ENCODE measurements around the gene GNG4. TPM values are rescaled to one million over a fixed set of nuclear protein-coding genes. Genes with fewer than 3 reads are reported as not detected.

Gene GNG4
- total and polyA plus RNA-seq, 2 donors (not counting 3 experiments of a cell fraction or from before 2014, with no cell fraction given) = 0.10 TPM; not detected in 1

DNA sequence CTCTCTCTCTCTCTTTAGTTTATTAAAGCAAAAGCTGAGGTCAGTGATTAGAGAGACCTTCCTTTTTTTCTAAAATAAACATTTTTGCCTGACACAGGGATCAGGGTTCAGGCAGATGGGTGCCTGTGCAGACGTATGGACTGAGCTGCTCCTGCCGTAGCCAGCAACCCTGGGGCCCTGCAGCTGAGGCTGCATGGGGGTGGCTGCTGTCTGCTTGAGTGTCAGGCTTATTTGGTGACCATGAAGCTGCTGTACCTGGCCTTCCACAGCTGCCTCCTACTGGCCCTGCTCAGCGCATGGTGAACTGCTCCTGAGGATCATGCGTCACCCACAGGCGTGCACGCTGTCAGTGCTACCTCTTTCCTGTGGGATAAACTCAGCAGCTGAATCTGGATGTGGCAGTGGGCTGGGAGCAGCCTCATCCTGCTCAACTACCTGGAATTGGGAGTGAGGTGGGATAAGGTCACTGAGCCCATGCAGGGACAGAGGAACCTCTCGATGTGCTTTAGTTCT, 35.1 kb downstream of the GNG4 start:
- POLR2A ChIA-PET = no interaction called here

DNA sequence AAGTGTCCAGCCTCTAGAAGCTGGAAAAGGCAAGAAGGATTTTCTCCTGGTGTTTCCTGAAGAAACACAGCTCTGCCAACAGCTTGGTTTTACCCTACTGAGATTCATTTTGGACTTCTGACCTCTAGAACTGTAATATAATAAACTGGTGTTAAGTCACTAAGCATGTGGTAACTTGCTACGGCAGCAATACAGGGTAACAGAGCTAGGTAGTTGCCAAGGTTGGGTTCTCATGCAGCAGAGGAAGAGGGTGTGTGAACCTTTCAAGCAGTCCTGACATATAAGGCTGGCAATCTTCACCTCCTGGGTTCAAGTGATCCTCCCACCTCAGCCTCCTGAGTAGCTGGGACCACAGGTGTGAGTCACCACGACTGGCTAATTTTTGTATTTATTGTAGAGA, 36.0 kb downstream of the GNG4 start:
- H3K9me3 ChIP-seq (replicated peaks; ENCODE audit: control insufficient read depth, insufficient read depth, low read length) = no peaks in the 10 kb centered on the region
- H3K27me3 ChIP-seq (ENCODE audit: control insufficient read depth in 2 of 2, insufficient read depth in 2 of 2, low read length in 2 of 2) = peaks cover 0 to 2% of the 10 kb centered on the region in 2 experiments
- ChIA-PET POLR2A (no interaction called here), CTCF (interaction anchor here (1.1 to 4.4 kb wide), 2 partner anchors 13 to 15 kb away, joined by 5 to 24 read pairs; no protein-coding TSS in a partner anchor)
- DNase-seq (ENCODE audit: low read depth, low spot score) = no peak
- TF ChIP-seq JUN (IDR thresholded peaks at IDR 0.05; ENCODE audit: borderline replicate concordance, insufficient read depth, insufficient read length, low read depth) (no peak), FOS (IDR thresholded peaks at IDR 0.05; ENCODE audit: borderline replicate concordance, insufficient read depth, low read length) (no peak), MYC (IDR thresholded peaks at IDR 0.05; ENCODE audit: low read depth, low read length) (no peak), EZH2 (IDR thresholded peaks at IDR 0.05; ENCODE audit: borderline replicate concordance, low read depth, low read length, severe bottlenecking) (no peak), POLR2AphosphoS5 (IDR thresholded peaks at IDR 0.05; ENCODE audit: insufficient read depth, low read depth, low read length) (no peak), POLR2A (IDR thresholded peaks at IDR 0.05; ENCODE audit: low read depth, low read length) (no peak), GATA2 (IDR thresholded peaks at IDR 0.05; ENCODE audit: insufficient read depth, insufficient read length, low read depth, low read length) (no peak)
- TF ChIP-seq, protein P1, sequence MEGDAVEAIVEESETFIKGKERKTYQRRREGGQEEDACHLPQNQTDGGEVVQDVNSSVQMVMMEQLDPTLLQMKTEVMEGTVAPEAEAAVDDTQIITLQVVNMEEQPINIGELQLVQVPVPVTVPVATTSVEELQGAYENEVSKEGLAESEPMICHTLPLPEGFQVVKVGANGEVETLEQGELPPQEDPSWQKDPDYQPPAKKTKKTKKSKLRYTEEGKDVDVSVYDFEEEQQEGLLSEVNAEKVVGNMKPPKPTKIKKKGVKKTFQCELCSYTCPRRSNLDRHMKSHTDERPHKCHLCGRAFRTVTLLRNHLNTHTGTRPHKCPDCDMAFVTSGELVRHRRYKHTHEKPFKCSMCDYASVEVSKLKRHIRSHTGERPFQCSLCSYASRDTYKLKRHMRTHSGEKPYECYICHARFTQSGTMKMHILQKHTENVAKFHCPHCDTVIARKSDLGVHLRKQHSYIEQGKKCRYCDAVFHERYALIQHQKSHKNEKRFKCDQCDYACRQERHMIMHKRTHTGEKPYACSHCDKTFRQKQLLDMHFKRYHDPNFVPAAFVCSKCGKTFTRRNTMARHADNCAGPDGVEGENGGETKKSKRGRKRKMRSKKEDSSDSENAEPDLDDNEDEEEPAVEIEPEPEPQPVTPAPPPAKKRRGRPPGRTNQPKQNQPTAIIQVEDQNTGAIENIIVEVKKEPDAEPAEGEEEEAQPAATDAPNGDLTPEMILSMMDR (IDR thresholded peaks at IDR 0.05; ENCODE audit: extremely low read depth in 1 of 2, insufficient read depth in 1 of 2, low read depth in 1 of 2, low read length in 2 of 2) = no peak
- TF ChIP-seq, protein P2, sequence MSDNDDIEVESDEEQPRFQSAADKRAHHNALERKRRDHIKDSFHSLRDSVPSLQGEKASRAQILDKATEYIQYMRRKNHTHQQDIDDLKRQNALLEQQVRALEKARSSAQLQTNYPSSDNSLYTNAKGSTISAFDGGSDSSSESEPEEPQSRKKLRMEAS (IDR thresholded peaks at IDR 0.05; ENCODE audit: insufficient read depth, insufficient read length) = no peak
- no peak for FAIRE-seq
- no peak overlapping the region for H3K4me2 ChIP-seq (ENCODE audit: insufficient read depth, low read length)
- no peaks in the 10 kb centered on the region for H3K36me3 ChIP-seq (ENCODE audit: control insufficient read depth in 2 of 2, extremely low read depth in 1 of 2, insufficient read depth in 2 of 2, low read length in 2 of 2)
- H3K9ac ChIP-seq (replicated peaks; ENCODE audit: extremely low read depth, insufficient read depth, low read length) = no peak overlapping the region
- no peak overlapping the region for H2AFZ ChIP-seq (ENCODE audit: low read depth, low read length)
- H3K4me1 ChIP-seq (ENCODE audit: control insufficient read depth, extremely low read depth, insufficient read depth, low read length) = no peaks in the 10 kb centered on the region
- intact Hi-C loops (cut with micrococcal nuclease) (no loop called here), dilution Hi-C loops (cut with MboI; ENCODE audit: extremely low pct_ligation_motif_present, low sequenced_read_pairs) (no loop called here)
- no peaks in the 10 kb centered on the region for H4K20me1 ChIP-seq (replicated peaks; ENCODE audit: control insufficient read depth, extremely low read depth, insufficient read depth, low read length)
- H3K79me2 ChIP-seq (ENCODE audit: control insufficient read depth, insufficient read depth, low read length) = no peaks in the 10 kb centered on the region
- H3K27ac ChIP-seq (ENCODE audit: insufficient read depth, low read depth, low read length) = no peak overlapping the region
- no TSS peak for BruUV-seq (replicated peaks)
- no peaks in the 10 kb centered on the region for H3K9me1 ChIP-seq (replicated peaks; ENCODE audit: control insufficient read depth, extremely low read depth, insufficient read depth, low read length)
- H3K4me3 ChIP-seq (replicated peaks in 1 of 3; ENCODE audit: insufficient read depth in 1 of 3, low read depth in 1 of 3, low read length in 3 of 3) = no peak overlapping the region

More for the DNA sequence above, 35.1 kb downstream of the GNG4 start:
- intact Hi-C loops (cut with micrococcal nuclease) = no loop called here
- H3K4me2 ChIP-seq (ENCODE audit: insufficient read depth, low read length) = no peak overlapping the region
- no peaks in the 10 kb centered on the region for H4K20me1 ChIP-seq (replicated peaks; ENCODE audit: control insufficient read depth, extremely low read depth, insufficient read depth, low read length)
- CTCF ChIA-PET = interaction anchor here (1.1 to 4.4 kb wide), 3 partner anchors 14 to 16 kb away, joined by 5 to 24 read pairs (median 7); no protein-coding TSS in a partner anchor
- no peaks in the 10 kb centered on the region for H3K36me3 ChIP-seq (ENCODE audit: control insufficient read depth in 2 of 2, extremely low read depth in 1 of 2, insufficient read depth in 2 of 2, low read length in 2 of 2)
- no peaks in the 10 kb centered on the region for H3K79me2 ChIP-seq (ENCODE audit: control insufficient read depth, insufficient read depth, low read length)
- no peak overlapping the region for H3K4me3 ChIP-seq (replicated peaks in 1 of 3; ENCODE audit: insufficient read depth in 1 of 3, low read depth in 1 of 3, low read length in 3 of 3)
- H3K27me3 ChIP-seq (ENCODE audit: control insufficient read depth in 2 of 2, insufficient read depth in 2 of 2, low read length in 2 of 2) = peaks cover 0 to 2% of the 10 kb centered on the region in 2 experiments
- no peaks in the 10 kb centered on the region for H3K9me3 ChIP-seq (replicated peaks; ENCODE audit: control insufficient read depth, insufficient read depth, low read length)
- FAIRE-seq (no peak), DNase-seq (ENCODE audit: low read depth, low spot score) (no peak)
- no peaks in the 10 kb centered on the region for H3K9me1 ChIP-seq (replicated peaks; ENCODE audit: control insufficient read depth, extremely low read depth, insufficient read depth, low read length)
- H3K4me1 ChIP-seq (ENCODE audit: control insufficient read depth, extremely low read depth, insufficient read depth, low read length) = no peaks in the 10 kb centered on the region
- dilution Hi-C loops (cut with MboI; ENCODE audit: extremely low pct_ligation_motif_present, low sequenced_read_pairs) = no loop called here
- no TSS peak for BruUV-seq (replicated peaks)
- no peak overlapping the region for H3K9ac ChIP-seq (replicated peaks; ENCODE audit: extremely low read depth, insufficient read depth, low read length)
- TF ChIP-seq, protein P1 (IDR thresholded peaks at IDR 0.05; ENCODE audit: extremely low read depth in 1 of 2, insufficient read depth in 1 of 2, low read depth in 1 of 2, low read length in 2 of 2) = no peak
- TF ChIP-seq JUN (IDR thresholded peaks at IDR 0.05; ENCODE audit: borderline replicate concordance, insufficient read depth, insufficient read length, low read depth) (no peak), EZH2 (IDR thresholded peaks at IDR 0.05; ENCODE audit: borderline replicate concordance, low read depth, low read length, severe bottlenecking) (no peak)
- H3K27ac ChIP-seq (ENCODE audit: insufficient read depth, low read depth, low read length) = no peak overlapping the region
- H2AFZ ChIP-seq (ENCODE audit: low read depth, low read length) = no peak overlapping the region

Data from endothelial cell of umbilical vein (primary cell).